Activated naive CD8-positive, alpha-beta T cell (primary cell): ENCODE data around the gene DLGAP4.
A peak's percentile ranks its signal among the peaks of the same experiment; 100 is the strongest.

Experiments used
- H3K27ac Mint-ChIP-seq: one replicate; pipeline ENCODE4 v1.8.0; 2021; ENCODE audit warnings: mixed read lengths
- H3K27me3 Mint-ChIP-seq: one replicate; pipeline ENCODE4 v1.8.0; 2021; ENCODE audit warnings: mixed read lengths
- H3K36me3 Mint-ChIP-seq: one replicate; pipeline ENCODE4 v1.8.0; 2021; ENCODE audit warnings: mixed read lengths
- H3K4me1 Mint-ChIP-seq: one replicate; pipeline ENCODE4 v1.8.0; 2021; ENCODE audit warnings: low read depth, mixed read lengths
- H3K4me3 Mint-ChIP-seq: one replicate; pipeline ENCODE4 v1.8.0; 2021; ENCODE audit warnings: mild to moderate bottlenecking, mixed read lengths
- H3K9me3 Mint-ChIP-seq: one replicate; pipeline ENCODE4 v1.8.0; 2021; ENCODE audit warnings: low read depth, mixed read lengths

Gene DLGAP4

GRCh38 chr20:36573103-36573797 lies 267.1 kb downstream of the DLGAP4 start, which contains the start of gene TGIF2:
TGIF2 (plus strand) TSS chr20:36573597; CDS start chr20:36578775, 5,178 bp downstream.
- H3K36me3 Mint-ChIP-seq, result no peaks in the 10 kb centered on the region
- peak within 1 kb of the TSS; percentile 100 for H3K27ac Mint-ChIP-seq
- H3K4me1 Mint-ChIP-seq, result peaks cover 40% of the 10 kb centered on the region
- peak within 1 kb of the TSS; percentile 100 for H3K4me3 Mint-ChIP-seq
- no peaks in the 10 kb centered on the region for H3K27me3 Mint-ChIP-seq
- no peaks in the 10 kb centered on the region for H3K9me3 Mint-ChIP-seq

GRCh38 chr20:36573798-36574365 lies 267.7 kb downstream of the DLGAP4 start:
- Mint-ChIP-seq H3K9me3 (no peaks in the 10 kb centered on the region), H3K27me3 (no peaks in the 10 kb centered on the region), H3K27ac (peak overlapping the region; percentile 41), H3K36me3 (no peaks in the 10 kb centered on the region), H3K4me3 (peak overlapping the region; percentile 66), H3K4me1 (peaks cover 42% of the 10 kb centered on the region)

GRCh38 chr20:36574366-36575135 lies 268.4 kb downstream of the DLGAP4 start:
- Mint-ChIP-seq H3K9me3 (no peaks in the 10 kb centered on the region), H3K4me1 (peaks cover 42% of the 10 kb centered on the region), H3K27ac (peak overlapping the region; percentile 99), H3K36me3 (no peaks in the 10 kb centered on the region), H3K27me3 (no peaks in the 10 kb centered on the region), H3K4me3 (peak overlapping the region; percentile 100)

GRCh38 chr20:36576081-36576445 lies 269.9 kb downstream of the DLGAP4 start:
- Mint-ChIP-seq H3K9me3 (no peaks in the 10 kb centered on the region), H3K4me1 (peaks cover 45% of the 10 kb centered on the region), H3K36me3 (peaks cover 3% of the 10 kb centered on the region), H3K27ac (peak overlapping the region; percentile 99), H3K27me3 (no peaks in the 10 kb centered on the region), H3K4me3 (peak overlapping the region; percentile 100)
